HG03457 (cell line): ENCODE data around the gene TM2D1.
"Not testable (repeated sequence)": the region's sequence is repeated elsewhere in the genome, so short reads cannot be mapped to it uniquely, and the experiment has no call there.

Experiments used
- ATAC-seq: cut with Tn5 transposase; IDR thresholded peaks from one replicate; pipeline ENCODE4 v1.9.1; 2021; ENCODE audit warnings: moderate number of reproducible peaks; ENCODE audit not compliant: unreplicated experiment

The TM2D1 gene

DNA sequence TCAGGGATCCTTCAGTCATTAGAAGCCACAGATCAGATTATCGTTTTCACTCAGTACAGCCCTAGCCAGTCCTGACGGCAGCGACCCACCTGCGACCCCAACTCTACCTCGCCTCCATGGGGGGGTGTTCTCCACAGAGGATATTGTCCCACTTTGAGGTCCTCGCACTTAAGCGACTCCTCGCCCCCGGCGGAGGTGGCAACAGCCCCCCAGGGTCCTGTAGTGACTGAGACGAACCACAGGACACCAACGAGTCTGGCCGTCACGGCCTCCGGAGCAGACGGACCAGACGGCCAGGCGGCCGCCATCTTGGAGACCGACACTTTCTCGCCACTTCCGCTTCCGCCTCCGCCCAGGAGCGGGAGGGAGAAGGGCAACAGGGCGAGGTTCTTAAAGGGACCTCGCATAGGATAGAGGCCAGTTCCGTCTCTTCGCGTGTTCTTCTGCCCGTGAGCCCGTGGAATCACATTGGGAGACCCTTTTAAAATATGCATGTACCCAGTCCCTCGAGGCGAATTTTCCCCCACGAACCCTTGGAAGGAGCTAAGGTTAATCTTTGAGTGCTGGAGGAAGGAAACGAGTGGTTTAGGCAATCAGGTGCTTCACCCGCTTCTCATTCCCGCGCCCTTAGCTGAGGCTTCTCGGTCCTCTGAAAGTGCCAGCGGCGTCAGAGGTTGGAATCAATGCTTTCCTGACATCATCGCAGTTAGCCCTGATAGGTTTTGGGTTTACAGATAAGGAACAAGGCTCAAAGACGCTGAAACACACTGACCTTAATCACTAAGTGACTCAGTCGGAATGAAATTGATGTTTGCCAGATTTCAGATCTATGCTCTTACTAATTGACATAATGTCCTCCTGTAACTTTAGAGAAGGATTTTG is at the start of gene TM2D1:
TSS of gene TM2D1 (minus strand) at position 329 of the 882 bp plus-strand sequence. CDS start at position 308, 21 bp downstream.
- peak; percentile 97 for ATAC-seq

DNA sequence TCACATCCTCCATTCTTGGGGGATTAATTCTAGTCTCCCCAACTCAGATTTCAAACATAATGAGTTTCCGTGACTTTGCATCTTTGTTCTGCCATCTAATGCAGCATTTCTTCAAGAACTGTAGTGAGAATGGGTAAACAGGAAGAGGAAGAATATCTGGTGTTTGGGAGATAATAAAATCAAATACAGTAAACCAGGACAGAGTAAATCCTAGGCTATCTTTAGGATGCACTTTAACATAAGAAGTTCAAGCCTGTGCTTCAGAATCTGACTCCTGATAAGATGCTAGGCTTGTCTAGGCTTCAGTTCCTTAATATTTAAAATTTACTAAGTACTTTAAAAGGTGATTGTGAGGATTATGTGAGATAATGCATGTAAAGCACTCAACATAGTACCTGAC is 45.2 kb upstream of the TM2D1 start:
- no peak for ATAC-seq

DNA sequence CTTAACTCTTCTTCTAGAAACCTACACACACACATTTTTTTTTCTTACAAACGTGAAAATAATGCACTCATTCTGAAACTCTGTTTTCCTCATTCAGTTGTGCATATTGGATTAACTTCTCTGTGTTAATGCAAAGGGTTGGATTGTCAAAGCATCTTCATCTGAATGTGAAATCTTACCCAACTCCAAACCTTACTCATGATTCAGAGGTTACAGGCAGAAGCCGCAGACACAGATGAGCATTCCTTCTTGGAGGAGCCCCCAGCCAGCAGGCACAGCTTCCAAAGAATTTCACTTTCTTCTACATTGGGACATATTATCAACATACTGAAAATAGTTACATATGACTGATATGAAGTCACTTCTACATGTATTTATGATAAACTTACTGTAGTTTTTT is 33.0 kb upstream of the TM2D1 start:
- no peak for ATAC-seq

DNA sequence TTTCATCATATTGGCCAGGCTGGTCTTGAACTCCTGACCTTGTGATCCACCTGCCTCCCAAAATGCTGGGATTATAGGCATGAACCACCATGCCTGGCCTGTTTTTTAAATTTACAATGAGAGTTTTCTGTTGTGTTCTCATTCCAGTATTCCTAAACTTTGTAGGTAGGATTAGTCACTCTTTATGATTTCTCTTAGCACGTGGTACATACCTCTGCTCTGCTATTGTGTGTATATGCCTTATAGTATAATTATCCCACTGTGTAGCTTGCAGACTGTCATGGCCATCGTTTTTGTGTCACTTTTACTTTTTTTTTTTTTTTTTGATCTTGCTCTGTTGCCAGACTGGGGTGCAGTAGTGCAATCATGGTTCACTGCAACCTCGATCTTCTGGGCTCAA is 31.8 kb upstream of the TM2D1 start:
- no peak for ATAC-seq

DNA sequence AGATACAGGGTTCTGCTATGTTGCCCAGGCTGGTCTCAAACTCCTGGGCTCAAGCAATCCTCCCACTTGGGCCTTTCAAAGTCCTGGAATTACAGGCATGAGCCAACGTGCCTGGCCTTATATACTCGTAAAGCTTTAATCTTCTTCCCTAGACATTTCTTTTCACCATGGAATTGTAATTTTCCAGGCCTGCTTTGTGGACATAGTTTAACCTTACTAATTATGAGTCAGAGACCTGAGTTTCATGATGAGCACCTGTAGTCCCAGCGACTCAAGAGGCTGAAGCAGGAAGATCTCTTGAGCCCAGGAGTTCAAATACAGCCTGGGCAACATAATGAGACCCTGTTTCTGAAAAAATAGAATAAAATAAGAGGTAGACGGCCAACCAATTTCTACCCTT is 29.6 kb upstream of the TM2D1 start:
- no peak for ATAC-seq

DNA sequence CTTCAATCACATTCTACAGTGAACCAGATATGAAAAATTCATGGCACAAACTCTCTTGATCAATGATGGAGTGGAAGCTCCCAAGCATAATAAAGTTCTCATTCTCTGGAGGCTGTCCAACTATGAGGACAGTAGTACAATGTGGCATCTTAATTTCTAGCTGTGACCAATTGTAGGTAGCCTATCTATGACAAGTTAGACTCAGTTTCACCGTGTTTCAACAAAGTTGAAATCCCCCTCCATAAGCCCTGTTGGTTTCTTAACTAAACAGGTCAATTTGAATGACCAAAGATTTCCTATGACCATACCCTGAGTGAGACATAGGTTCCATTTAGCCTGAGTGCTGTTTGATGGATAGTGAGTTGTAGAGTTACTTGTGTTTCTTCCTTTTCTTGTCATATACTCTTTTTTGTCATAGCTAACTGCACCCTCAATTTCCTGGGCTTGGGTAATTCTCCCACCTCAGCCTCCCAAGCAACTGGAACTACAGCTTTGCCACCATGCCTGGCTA is 29.1 kb upstream of the TM2D1 start:
- ATAC-seq, result no peak

DNA sequence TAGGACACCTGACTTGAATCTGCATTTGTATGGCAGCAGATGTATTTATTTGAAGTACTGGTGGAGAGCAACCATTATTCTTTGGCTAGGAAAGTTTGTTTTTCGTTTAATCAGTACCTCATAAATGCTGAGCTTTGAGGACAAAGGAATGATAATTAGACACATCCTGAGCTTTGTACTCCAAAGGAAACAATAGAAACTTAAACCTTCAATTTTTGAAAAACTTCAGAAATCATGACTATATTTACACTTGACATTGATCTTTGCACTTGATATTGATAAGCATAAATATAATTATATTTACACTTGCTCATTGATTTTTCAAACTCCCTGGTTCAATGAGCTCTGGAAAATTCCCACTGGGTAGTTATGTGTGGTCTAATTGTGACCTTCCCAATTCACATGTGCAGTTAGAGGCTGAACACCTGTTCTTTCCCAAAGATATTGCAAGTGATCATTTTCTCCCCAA is 28.0 kb upstream of the TM2D1 start:
- no peak for ATAC-seq

DNA sequence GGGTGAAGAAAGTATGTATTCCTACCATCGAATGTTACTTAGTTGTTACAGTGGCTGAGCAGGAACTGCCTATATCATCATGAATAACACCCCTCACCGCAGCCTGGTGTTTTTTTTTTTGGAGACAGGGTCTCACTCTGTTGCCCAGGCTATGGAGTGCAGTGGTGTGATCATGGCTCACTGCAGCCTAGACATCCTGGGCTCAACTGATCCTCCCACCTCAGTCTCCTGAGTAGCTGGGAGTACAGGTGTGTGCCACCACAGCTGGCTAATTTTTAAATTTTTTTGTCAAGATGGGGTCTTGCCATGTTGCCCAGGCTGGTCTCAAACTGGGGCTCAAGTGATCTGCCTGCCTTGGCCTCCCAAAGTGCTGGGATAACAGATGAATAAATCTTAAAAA is 24.6 kb upstream of the TM2D1 start:
- ATAC-seq, result no peak

DNA sequence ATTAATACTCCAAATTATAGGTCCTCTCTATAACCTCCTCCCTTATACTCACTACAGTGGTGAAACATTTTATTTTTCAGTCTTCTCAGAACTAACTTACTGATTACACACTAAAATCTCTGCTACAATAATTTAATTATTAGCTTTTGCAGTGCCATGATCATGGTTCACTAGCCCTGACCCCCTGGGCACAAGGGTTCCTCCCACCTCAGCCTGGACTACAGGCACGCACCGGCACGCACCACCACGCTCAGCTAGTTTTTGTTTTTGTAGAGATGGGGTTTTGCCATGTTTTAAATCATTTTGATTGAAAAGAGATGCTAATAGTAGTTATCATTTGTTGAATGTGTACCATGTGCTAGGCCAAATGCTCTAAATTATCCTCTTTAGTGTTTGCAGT is 23.6 kb upstream of the TM2D1 start:
- no peak for ATAC-seq

DNA sequence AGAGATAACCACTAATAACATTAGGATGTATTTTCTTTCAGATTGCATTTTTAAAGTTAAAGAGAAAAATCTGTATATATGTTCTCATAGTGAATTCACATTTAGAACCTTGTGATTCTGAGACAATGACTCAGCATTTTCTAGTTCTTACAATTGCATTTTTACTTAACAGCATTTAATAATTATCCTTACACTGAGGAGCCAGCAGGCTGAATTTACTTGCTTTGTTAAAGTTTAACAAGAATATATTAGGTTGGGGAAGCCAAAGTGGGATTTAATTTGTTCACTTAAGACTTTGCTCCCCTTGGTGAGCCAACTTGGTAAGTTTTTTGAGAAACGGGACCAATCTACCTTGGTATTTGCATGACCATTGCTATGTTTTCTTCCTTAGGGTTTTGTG is 21.9 kb upstream of the TM2D1 start:
- ATAC-seq, result no peak

DNA sequence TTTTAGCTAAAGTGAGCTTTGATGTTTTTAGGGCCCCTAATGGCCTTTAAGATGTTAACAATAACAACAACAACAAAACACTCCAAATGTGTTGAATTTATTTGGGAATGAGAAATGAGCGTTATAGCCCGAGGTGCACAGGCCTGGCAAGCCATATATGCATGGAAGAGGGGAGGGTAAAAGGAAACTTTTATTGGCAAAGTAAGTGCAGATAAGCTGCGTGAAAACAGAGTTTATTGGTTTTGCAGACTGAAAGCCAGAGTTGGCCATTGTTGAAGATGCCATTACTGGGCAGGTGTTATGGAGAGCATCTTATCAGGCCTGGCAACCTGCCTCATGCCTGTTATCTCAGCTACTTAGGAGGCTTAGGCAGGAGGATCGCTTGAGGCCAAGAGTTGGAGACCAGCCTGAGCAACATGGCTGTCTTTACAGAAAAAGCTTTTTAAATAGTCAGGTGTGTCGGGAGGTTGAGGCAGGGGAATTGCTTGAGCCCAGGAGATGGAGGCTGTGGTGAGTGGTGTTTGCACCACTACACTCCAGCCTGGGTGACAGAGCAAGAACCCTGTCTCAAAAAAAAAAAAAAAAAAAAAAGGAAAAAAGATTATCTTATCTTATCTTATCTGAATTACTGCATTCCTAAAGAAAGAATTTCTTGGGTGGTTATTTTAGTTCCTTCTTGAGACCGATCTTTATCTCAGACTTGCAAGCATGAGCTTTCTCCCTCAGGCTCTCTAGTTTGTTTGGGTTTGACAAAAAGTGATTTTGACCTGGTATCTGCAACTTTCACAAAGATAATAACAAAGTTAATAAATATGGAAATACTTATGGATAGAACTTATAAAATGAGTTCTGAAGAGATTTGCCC is 19.0 kb upstream of the TM2D1 start:
- no peak for ATAC-seq

DNA sequence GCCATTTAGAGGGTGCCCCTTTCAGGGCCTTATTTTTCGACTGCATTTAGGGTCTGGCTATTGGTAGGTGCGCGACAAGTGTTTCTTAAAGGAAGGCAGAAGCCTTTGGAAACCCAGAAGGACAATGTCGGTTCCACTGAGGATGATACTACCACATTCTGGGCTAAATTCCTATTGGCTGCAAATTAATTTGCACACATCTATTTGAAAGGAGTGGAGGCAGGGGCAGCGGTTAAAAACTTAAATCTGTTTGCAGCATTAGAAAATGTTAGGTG is 18.4 kb upstream of the TM2D1 start:
- ATAC-seq, result no peak

DNA sequence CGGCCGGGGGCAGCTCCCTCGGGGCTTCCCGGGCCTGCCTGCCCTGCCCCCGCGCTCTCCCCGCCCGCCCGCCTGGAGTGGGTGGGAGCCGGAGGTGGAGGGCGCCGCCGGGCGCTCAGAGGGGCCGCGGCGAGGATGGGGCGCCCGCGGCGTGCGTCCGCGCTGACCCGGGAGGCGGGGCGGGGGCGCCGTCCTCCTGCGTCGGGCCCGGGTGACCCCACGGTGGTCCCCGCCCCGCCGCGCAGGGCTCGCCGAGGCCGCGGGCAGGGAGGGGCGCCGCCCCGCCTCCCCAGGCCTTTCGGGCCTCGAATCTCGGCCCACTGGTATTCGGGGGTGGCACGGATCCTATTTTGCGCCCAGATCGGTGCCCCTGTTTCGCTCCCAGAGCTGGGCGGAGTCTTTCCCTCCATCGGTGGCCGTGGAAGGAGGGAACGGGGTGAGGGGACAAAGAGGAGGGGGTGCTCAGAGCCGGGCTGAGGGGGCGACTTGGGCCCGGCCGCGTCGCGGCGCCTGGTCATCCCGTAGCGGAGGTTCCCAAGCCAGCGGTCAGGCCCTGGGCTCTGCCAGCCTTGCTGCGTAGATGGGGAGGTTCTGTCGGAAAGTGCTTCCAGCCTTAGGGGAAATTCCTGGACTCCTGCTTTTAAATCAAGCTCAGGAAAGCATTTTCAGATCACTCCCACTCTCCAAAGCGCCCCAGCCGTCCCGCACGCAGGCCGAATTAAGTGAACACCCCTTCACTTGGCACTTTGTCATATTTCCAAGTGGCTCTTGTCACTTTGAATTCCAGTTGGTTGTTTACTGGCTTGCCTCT is 17.9 kb upstream of the TM2D1 start:
- ATAC-seq, result peak; percentile 56

DNA sequence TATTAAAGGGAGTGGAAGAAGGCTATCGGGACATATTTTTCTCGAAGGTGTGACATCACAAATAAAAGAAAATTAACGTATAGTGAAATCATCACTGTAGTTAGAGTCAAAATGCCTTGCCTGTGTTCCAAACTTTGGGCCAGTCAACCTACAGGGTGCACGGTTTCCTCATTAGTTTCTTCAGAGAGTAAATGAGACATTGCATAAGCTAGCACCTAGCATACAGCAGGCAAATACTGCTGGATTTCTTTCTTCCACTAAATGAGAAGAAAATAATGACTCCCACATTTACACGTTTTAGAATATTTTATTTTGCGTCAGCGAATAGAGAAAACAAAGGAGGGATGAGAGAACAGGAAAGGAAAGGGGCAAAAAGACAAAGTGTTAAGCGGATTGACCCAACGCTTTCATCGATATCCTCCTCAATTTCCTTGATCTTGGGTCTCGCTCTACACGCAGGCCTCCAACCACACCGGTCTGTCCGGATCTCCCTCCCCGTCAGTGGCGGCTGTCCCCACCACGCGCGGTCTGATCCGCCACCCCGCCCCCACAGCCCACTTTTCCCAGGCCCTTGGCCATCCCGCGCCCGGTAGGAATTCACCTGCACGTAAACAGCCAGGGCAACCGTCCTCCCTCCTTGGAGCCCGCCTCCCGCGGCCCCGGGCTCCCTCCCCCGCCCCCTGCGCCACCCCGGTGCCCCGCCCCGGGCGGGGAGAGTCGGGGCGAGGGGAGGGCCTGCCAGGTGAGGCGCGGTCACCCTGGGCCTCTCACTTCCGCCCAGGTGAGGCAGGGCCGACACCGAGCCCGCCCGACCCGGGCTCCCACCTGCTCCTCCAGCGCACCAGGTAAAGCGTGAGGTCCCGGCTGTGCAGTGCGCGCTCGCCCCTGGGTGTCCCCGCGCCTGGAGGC is 17.0 kb upstream of the TM2D1 start, which contains the start of gene PATJ:
TSS of gene PATJ (plus strand) at position 770 of the 909 bp plus-strand sequence. CDS start 20,413 bp downstream, outside the sequence.
- ATAC-seq, result peak; percentile 75

DNA sequence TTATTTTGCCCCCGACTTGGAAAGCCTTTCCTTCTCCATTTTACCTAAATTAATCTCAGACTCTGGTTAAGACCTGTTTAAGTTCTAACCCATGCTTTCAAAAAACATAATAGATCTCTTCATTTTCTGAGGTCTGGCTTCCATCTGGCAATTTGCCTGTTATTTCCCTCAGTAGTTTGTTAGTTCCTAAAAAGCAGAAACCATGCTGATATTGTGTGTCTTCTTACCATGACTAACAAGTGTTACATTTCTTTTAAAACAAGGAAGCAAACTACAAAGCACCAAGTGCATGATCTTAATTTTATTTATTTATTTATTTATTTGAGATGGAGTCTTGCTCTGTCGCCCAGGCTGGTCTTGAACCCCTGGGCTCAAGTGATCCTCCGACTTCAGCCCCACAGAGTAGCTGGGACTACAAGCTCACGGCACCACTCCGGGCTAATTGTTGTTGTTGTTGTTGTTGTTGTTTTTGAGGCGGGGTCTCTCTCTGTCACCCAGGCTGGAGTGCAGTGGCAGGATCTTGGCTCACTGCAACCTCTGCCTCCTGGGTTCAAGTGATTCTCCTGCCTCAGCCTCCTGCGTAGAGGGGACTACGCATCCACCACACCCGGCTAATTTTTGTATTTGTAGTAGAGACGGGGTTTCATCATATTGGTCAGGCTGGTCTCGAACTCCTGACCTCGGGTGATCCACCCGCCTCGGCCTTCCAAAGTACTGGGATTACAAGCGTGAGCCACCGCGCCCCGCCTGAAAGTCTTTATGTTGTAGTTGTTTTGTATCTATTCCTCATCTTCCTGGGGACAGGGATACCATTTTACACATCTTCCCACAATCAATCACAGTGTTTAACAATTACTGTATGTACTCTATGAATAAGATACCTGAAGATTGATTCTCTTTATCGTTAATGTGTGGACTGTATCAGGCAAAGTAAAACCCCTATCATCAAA is 16.1 kb upstream of the TM2D1 start:
- ATAC-seq, result no peak

DNA sequence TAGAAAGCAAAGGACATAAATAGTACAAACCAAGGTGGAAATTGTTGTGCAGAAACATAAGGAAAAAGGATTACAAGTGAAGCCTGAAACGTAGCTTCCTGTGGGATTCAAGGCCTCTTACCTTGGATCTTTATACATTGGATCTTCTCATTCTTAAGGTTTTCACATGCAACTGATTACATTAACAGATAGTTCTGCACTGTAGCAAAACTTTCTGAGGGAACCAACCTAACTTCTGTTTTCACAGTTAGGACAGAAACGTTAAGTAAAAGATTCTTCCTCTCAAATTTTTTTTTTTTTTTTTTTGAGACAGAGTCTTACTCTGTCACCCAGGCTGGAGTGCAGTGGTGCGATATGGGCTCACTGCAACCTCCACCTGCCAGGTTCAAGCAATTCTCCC is 7.8 kb upstream of the TM2D1 start:
- ATAC-seq, result no peak

DNA sequence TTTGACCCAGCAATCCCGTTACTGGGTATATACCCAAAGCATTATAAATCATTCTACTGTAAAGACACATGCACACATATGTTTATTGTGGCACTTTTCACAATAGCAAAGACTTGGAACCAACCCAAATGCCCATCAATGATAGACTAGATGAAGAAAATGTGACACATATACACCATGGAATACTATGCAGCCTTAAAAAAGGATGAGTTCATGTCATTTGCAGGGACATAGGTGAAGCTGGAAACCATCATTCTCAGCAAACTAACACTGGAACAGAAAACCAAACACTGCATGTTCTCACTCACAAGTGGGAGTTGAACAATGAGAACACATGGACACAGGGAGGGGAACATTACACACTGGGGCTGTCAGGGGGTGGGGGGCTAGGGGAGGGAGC is 5.7 kb upstream of the TM2D1 start:
- ATAC-seq, result not testable (repeated sequence)

DNA sequence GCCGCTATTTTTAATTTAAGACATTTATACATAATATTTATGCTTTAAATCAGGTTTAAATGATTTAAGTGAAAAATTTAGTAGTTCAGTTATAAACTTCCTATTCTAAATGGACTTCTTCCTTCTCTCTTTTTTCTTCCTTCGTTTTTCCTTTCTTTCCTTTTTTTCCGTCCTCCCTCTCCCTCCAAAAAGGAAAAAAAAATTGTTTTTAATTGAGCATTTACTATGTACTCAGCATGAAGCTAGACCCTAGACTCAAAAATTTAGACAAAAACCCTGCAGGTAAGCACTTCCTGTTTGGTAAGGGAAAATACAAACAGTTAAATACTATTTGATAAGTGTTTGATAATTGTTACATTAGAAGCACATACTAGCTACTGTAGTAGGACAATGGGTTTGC is 2.6 kb upstream of the TM2D1 start:
- ATAC-seq, result no peak

DNA sequence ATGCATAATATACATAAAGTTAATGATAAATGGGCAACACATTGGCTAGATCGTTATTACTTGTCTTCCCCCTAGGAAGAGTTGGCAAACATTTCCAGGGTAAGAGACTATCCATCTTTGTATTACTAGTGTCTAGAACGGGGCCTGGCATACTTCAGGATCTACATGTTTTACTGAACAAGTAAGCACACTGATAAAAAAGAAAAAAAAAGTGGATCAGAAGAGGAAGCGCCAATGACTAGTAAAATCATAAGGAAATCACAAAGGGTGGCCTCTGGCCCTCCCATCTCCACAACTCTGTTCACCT is 482 bp downstream of the TM2D1 start:
- no peak for ATAC-seq
